Neural progenitor cell (in vitro differentiated cells): ENCODE results near the gene FYN.

Experiments
- EZH2 ChIP-seq: fragments of 200-600 bp; sonication (generic); IDR thresholded peaks from 2 replicates; pipeline ENCODE4 v1.6.1; 2017; ENCODE audit warnings: antibody characterized with exemption, mild to moderate bottlenecking, moderate library complexity
- EZH2phosphoT487 ChIP-seq: fragments of 200-600 bp; sonication (generic); IDR thresholded peaks from 2 replicates; pipeline ENCODE4 v1.6.1; 2017; ENCODE audit warnings: antibody characterized with exemption
- TF ChIP-seq, protein P1 (sequence below): fragments of 200-600 bp; sonication (generic); IDR thresholded peaks from 2 replicates; pipeline ENCODE4 v1.5.1; 2017; ENCODE audit warnings: antibody characterized with exemption, mild to moderate bottlenecking

DNA sequence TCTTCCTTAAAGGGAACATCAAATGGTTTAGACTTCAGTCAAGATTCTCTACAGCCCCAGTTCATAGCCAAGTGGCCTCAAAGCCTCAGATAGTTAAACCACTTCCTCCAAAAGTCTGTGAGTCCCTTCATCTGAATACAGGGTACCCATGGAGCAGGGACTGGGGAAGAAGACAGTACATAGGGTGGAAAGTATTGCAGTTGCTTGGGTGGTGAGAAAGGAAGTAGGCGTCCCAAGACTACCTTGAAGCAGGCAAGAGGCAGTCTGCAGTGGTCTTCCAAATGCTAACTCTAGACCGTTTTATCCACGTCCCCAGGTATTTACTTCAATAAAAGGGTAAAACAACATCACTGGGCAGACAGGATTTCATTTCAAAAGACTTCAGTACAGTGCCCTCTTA lies 2.0 kb downstream of the FYN start:
- TF ChIP-seq, protein P1, sequence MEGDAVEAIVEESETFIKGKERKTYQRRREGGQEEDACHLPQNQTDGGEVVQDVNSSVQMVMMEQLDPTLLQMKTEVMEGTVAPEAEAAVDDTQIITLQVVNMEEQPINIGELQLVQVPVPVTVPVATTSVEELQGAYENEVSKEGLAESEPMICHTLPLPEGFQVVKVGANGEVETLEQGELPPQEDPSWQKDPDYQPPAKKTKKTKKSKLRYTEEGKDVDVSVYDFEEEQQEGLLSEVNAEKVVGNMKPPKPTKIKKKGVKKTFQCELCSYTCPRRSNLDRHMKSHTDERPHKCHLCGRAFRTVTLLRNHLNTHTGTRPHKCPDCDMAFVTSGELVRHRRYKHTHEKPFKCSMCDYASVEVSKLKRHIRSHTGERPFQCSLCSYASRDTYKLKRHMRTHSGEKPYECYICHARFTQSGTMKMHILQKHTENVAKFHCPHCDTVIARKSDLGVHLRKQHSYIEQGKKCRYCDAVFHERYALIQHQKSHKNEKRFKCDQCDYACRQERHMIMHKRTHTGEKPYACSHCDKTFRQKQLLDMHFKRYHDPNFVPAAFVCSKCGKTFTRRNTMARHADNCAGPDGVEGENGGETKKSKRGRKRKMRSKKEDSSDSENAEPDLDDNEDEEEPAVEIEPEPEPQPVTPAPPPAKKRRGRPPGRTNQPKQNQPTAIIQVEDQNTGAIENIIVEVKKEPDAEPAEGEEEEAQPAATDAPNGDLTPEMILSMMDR: no peak
- TF ChIP-seq EZH2 (no peak), EZH2phosphoT487 (no peak)
